Measurements from ENCODE around the gene SLC39A11.
"Not testable (repeated sequence)": the region's sequence is repeated elsewhere in the genome, so short reads cannot be mapped to it uniquely, and the experiment has no call there.

Gene SLC39A11

GRCh38 chr17:72766761-72767356, 325.6 kb downstream of the SLC39A11 start:
- DNase-seq = no peak

- no peak for DNase-seq
These were observed 326.9 kb downstream of the SLC39A11 start for GRCh38 chr17:72765368-72766153.

GRCh38 chr17:72764632-72765041, 327.9 kb downstream of the SLC39A11 start:
- DNase-seq = no peak

DNA sequence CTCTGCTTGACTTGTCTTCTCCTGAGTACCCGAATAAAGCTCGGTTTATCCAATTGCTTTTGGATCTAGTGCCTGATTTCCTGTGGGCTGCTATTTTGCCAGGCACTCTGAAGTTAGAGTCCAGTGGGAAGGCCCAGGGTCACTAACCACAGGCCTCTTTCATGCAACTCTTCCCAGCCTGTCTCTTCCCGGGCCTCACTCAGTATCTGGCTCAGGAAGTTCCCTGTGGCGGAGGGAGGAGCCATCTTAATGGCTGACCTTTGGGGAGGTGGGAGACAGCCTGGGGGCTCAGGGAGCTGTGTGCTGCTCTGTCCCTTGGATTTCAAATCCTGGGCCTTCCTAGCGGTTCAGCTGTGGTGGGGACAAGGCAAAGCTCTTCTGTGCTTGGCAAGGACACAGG, 328.5 kb downstream of the SLC39A11 start:
- no peak for DNase-seq

DNA sequence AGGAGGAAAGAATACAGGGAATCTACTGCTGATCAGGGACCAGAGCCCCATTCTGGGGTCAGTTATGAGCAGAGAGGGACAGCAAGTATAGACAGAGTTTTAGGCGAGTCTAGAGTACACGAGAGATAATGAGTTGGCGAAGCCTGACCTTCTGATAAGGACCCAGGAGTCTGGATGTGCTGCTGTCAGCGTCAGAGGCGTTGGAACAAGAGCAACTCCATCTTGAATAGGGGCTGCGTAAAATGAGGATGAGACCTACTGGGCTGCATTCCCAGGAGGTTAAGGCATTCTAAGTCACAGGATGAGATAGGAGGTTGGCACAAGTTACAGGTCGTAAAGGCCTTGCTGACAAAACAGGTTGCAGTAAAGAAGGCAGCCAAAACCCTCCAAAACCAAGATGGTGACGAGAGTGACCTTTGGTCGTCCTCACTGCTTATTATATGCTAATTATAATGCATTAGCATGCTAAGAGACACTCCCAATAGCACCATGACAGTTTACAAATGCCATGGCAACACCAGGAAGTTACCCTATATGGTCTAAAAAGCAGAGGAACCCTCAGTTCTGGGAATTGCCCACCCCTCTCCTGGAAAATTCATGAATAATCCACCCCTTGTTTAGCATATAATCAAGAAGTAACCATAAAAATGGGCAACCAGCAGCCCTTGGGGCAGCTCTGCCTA, 330.5 kb downstream of the SLC39A11 start:
- not testable (repeated sequence) for DNase-seq

DNA sequence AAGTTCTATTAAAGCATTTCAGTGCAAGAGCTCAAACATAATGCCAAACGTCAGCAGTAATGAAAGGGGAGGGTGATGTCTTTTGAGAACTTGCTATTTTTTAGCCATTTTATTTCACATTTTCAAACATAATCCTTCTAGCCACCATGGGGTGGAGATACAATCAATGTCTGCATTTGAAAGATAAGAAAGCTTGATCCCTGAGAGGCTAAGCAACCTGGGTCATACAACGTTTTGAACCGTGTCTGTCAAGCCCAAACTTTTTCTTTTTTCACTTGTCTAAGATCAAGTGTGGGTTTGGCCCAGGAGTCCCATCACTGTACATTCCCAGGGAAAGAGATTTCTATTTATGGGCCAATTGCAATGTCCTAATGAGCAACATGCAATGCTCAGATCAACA, 331.1 kb downstream of the SLC39A11 start:
- no peak for DNase-seq

- no peak for DNase-seq
These were observed 332.1 kb downstream of the SLC39A11 start for GRCh38 chr17:72760368-72760767.

DNA sequence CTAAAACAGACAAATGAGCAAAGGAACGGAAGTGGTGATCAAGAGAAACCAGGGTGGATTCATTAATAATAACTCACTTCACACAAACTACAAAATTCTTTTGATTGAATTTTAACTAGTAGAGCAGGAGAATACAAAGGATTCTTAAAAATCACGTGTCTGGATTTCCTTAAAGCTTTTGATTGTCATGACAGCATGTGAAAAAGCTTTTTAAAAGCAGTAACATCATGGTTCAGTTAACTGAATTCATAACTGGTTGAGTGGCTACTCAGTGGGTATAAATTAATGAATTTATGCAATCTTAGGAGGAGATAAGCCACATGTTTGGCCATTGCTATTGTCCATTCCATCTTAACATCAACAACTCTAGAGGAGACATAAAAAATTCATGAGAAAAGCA, 333.2 kb downstream of the SLC39A11 start:
- DNase-seq = no peak

- no peak for DNase-seq
These were observed 336.2 kb downstream of the SLC39A11 start for GRCh38 chr17:72756256-72756655.

- DNase-seq = no peak
These were observed 338.0 kb downstream of the SLC39A11 start for GRCh38 chr17:72754513-72754912.

- DNase-seq = no peak
These were observed 340.7 kb downstream of the SLC39A11 start for GRCh38 chr17:72751746-72752145.

DNA sequence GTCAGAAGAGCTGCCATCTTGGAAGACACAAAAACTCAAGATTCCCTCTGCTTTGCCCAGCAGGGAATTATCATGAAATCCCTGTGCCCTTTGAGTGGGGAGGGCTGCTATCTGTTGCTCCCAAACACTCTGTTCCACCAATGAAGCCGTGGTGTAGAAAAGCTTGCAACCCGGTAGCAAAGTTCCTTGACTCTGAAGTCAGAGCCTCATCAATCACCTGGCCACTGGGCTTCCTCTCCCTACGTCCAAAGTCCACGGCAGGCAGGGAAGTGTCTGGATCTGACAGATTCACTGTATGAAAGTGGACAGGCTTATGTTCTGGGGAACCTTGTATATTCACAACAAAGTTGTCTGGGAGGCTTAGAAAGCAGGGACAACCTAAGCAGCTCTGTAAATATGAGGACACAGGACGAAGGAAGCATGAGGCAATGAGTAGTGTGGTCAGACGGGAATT, 343.3 kb downstream of the SLC39A11 start:
- no peak for DNase-seq

DNA sequence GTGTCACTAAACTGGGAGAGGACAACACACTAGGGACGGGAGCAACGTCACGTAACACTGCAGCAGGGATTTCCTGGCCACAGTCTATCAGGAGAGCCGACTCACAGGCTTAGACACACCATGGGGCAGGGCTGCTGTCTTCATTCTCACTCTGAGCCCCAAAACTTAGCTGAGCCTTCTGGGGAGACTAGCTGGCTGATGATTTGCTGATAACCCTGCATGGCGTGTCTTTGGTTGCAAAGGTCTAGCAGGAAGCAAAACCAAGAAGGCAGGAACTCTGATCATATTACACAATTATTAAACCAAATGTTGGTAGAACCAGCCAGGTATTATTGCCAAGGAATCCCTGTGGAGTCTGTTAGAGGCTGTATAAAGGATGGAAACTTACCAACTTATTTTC, 345.0 kb downstream of the SLC39A11 start:
- no peak for DNase-seq

DNA sequence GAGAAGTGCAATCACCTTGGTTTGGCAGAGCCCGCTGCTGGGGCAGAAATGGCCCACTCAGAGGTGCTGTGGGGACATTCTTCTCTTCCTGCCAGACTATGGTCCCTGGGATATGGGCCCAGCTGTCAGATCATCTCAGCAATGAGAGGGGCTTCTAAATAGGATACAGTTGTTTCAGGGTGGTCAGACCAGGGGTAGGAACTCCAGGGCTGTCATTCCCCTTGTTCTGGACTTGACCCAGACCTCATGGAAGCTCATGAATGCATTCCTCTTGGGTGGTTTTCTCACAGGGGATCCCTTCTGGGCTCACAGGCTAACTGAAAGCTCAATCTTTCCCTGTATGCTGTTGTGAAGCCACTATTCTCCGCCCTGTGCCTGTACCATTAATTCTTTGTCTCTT, 347.2 kb downstream of the SLC39A11 start:
- no peak for DNase-seq

- DNase-seq = no peak
These were observed 349.4 kb downstream of the SLC39A11 start for GRCh38 chr17:72743037-72743467.

DNA sequence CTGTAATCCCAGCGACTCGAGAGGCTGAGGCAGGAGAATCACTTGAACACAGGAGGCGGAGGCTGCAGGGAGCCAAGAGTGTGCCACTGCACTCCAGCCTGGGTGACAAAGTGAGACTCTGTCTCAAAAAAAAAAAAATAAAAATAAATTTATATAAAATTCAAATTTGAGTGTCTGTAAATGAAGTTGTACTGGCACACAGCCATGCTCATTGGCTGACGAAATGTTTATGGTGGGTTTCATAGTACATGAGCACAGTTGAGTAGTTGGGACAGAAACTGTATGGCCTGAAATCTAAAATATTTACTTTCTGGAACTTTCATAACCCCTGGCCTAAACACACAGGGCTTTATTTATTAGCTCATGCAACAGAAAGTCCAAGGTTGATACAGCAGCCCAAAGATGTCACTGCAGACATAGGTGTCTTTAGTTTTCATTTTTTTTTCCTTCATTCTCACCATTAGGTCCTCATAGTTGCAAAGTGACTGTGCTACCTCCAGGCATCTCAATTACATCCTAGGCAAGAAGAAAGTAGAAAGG, 355.3 kb downstream of the SLC39A11 start:
- no peak for DNase-seq

DNA sequence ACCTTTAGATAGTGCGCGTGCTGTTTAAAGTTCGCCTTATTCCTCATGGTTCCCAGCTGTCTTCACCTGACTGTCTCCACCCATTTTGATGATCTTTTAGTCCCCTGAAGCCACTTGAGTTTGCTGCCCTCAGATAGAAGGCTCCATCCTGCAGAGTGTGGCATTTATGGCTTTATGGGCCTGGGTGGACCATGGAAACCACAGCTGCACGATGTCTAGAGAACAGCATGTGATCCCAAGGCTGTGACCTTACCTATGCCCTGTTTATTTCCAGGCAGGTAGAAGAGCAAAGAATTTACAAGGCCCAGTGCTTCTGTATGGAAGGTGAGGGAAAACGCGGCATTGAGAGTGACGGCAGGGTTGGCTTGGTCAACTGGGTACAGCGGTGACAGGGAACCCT, 356.9 kb downstream of the SLC39A11 start:
- no peak for DNase-seq

DNA sequence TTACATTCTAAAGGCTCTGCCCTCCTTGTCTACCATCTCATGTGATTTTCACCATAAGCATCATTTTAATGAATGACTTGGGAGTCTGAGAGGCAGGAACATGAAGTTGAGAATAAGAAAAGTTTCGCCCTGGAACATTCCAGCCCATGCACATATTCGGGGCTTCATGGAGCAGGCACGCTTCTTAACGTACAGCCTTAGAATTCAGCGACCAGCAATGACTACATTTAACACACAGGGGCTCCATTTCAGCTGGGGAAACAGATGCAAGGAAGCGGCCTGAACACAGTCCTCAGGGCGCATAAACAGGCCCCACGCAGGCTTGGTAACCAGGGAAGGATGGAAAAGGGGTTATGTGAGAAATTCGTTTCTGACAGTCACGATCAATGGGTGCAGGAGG, 357.4 kb downstream of the SLC39A11 start:
- no peak for DNase-seq

- DNase-seq = no peak
These were observed 357.9 kb downstream of the SLC39A11 start for GRCh38 chr17:72734613-72735012.

GRCh38 chr17:72733619-72734282, 358.7 kb downstream of the SLC39A11 start:
- DNase-seq = no peak

DNA sequence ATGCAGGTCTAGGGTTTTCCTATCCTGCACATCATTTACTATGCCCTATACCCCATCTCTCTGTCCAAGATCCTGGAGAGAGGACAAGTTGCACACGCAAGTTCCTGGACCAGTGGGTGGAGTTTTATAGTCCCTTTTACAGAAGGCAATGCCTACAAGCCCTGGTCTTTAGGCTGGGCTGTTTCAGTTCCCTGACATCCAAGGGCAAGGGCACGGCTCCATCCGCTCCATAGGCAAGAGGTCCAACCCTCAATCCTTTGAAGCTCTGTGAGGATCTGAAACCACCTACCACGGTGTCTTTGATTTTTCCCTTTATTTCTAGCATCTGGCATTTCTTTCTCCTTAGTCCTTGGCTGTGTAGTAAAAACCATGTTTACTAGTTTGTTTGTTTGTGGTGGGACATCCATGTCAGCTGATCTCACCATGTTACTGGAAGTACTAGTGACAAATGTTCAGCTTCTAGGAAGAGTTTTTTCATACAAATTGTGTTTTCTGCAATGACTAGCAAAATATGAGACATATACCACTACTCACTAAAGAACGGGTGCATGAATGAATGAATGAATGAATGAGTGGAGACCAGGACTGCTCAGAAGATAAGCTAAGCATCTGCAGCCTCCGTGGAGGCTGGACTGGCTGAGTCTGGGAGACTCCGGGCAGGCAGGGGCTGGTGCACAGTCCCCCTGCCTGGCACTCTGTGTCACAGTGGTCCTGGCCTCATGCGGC, 359.4 kb downstream of the SLC39A11 start:
- DNase-seq = no peak

DNA sequence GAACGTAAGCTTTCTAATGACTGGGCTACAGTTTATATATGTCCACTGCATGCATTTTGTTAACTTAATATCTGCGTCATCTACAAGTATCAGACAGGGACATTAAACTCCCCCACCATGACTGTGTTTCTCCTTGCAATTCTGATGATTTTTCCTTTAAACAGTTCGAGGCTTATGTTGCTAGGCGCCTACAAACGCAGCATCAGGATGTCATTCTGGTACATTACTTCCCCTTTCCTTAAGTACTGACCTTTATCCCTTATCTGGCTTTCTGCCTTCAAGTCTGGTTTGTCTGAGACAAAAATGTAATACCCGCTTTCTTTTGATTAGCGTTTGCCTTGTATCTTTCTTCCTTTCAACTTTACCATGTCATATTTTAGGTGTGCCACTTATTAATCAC, 362.4 kb downstream of the SLC39A11 start:
- no peak for DNase-seq
